Mammary epithelial cell (primary cell): ENCODE results near the gene ACO2.
A peak's percentile ranks its signal among the peaks of the same experiment; 100 is the strongest.

Experiments
- CTCF ChIP-seq, 2 donors: IDR thresholded peaks in 1 of 2; conservative IDR thresholded peaks in 1 of 2; 2 replicates each; pipeline ENCODE4 v1.5.1; 2011 to 2012; ENCODE audit warnings: inconsistent platforms in 2 of 2, low read length in 2 of 2, mild to moderate bottlenecking in 2 of 2, control low read depth in 1 of 2, low read depth in 1 of 2; ENCODE audit not compliant: insufficient read depth in 1 of 2; ENCODE audit errors: extremely low read depth in 1 of 2
- EZH2 ChIP-seq: IDR thresholded peaks from 2 replicates; pipeline ENCODE4 v1.6.1; 2012; ENCODE audit warnings: low read length, inconsistent platforms, borderline replicate concordance

DNA sequence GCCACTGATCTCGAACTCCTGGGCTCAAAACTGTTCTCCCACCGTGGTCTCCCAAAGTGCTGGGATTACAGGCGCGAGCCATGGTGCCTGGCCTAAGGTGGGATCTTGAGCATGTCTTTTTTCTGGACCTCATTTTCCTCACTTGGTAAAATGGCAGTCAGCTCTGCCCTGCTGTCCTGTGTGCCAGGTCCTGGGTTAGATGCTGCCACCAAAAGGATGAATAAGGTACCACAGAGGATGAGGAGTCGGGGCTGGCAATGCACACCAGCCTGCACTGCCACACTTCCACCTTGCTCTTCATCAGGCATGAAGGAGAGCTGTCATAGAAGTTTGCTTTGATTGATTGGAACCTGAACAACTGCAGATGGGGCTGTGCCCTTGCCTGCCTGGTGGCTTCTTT is 32.3 kb downstream of the ACO2 start:
- TF ChIP-seq CTCF (conservative IDR thresholded peaks at IDR 0.05 in 1 of 2, IDR thresholded peaks at IDR 0.05 in 1 of 2; ENCODE audit: extremely low read depth in 1 of 2, insufficient read depth in 1 of 2, low read depth in 1 of 2, low read length in 2 of 2) (peak in 1 of 2 donors; percentile 38), EZH2 (no peak)
